Mucosa of gallbladder (tissue), 1 donor: ENCODE measurements around the gene FNDC5. TPM values are rescaled to one million over a fixed set of nuclear protein-coding genes. Genes with fewer than 3 reads are reported as not detected.
A peak's percentile ranks its signal among the peaks of the same experiment; 100 is the strongest.

Source experiments
- DNase-seq: peaks from one replicate; pipeline ENCODE4 v3.0.0-alpha.2; 2020; ENCODE audit warnings: low spot score
- total RNA-seq: library from RNA; stranded (reverse); gene quantifications from one replicate; pipeline ENCODE4 v1.2.1, GENCODE V29; 2021
- donor health status: DM: no; HTN: no; CAD: no.

Gene FNDC5
- total RNA-seq, 1 donor from 2014 or later, result 8.4 TPM

DNA sequence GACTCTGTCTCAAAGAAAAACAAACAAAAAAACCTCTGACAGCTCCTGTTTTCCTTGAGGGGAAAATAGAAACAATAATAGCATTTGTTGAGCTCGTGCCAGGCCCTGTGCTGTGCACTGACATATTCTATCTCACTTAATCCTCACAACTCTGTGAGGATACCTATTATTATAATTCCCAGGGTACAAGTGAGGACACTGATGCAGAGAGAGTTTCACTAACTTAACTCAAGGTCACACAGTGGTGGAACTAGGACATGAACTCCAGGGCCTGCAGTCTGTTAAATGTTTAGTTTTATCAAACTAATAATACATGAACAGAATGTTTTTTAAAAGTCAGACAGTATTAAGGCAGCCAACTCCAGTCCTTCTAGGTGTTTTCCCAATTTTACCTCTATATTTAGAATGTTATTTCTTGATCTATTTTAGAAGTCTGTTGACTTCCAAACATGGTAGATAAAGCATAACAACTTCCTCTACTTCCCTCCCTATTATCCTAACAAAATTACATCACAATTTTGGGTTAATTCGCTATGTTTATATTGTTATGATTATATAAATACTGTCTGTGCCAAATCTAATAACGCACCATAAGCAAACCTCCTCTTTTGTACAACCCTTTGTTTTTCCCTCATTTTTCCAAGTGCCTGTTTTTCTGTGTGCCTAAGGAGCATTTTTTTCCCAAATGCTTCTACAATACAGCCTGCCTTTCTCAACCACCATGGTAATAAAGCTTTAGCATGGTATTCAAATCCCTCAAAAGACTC lies 4.9 kb downstream of the FNDC5 start:
- no peak for DNase-seq

DNA sequence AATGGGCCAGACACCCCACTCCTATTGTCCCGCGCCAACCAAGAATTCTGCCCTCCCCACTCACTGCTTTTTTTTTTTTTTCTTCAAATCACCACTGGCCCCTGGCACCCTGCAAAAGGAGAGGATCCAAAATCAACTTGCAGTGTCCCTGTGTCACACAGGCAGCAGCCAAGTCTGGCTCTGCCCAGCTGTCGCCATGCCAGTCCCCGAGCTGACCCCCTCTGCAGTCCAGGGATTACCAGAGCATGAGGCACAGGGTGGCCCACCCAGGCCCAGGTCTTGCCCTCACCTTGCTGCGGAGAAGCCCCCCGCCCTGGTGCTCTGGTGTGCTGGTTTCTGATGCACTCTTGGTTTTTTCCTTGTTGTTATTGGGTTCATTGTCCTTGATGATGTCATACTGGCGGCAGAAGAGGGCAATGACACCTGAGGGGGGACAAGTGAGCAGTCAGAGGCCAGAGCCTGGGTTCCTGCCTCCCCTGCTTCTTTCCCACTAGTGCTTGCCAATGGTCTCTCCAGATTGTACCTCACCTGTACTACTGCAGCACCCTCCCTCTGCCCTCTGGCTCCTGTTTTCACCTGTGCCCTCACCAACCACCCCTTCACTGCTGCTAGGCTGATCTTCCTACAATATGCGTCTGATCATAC lies 6.2 kb downstream of the FNDC5 start:
- no peak for DNase-seq

- no peak for DNase-seq
Measured at GRCh38 chr1:32863881-32864245, 6.8 kb downstream of the FNDC5 start.

GRCh38 chr1:32863218-32863880 lies 7.4 kb downstream of the FNDC5 start:
- DNase-seq, result no peak

GRCh38 chr1:32861904-32862695 lies 8.6 kb downstream of the FNDC5 start:
- no peak for DNase-seq

DNA sequence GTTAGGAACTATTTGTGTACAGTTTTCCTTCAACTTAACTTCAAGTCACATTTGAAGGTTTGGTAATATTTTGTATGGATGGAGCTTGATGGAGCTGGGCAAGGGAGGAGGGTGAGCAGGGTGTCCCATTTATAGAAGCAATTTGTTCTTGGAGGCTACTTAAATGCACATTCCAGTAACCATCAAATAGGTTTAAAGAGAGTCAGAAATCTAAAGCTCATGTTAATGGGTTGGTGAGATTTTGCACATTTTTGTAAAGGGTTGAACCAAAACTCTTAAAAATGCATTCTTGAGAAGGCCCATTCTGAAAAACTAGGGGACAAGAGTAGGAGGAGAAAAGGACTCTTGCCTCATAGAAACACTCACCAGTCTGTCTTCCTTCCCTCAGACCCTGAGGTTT lies 10.1 kb downstream of the FNDC5 start:
- no peak for DNase-seq

- no peak for DNase-seq
Measured at GRCh38 chr1:32859915-32860314, 10.8 kb downstream of the FNDC5 start.

- no peak for DNase-seq
Measured at GRCh38 chr1:32858791-32859190, 11.9 kb downstream of the FNDC5 start.

- DNase-seq, result no peak
Measured at GRCh38 chr1:32858136-32858535, 12.6 kb downstream of the FNDC5 start.

DNA sequence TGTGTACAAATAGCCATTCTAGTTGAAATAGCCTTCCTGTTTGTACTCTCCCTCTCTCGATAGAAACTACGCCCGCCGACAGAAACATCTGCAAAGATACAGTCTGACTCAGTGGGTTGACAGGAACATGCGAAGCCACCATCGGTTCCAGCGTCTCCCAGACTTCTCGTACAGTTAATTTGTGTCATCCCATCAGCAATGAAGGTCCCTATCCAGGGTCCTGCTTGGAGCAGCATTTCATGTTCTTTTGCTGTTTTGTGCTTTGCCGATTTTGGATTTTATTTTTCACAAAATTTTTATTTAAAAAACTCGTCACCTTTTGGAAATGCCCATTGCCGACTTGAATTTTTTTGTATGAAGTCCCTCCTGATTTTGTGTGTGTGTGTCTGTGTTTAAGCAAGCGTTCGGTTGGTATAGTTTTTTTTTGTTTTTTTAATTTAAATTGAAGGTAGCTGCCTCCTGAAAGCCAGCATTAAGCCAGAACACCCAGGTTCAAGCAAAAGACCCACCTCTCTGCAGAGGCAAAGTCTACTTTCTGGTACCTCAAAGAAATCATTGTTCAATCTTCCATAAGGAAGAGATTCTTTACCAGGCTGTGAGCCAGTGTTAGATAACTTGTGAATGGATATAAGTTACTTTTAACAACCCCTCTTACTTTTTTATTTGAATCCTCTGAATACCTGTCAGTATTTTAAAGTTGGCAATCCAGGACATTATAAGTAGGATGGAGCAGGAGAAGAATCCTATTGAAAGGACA lies 14.7 kb downstream of the FNDC5 start:
- no peak for DNase-seq

DNA sequence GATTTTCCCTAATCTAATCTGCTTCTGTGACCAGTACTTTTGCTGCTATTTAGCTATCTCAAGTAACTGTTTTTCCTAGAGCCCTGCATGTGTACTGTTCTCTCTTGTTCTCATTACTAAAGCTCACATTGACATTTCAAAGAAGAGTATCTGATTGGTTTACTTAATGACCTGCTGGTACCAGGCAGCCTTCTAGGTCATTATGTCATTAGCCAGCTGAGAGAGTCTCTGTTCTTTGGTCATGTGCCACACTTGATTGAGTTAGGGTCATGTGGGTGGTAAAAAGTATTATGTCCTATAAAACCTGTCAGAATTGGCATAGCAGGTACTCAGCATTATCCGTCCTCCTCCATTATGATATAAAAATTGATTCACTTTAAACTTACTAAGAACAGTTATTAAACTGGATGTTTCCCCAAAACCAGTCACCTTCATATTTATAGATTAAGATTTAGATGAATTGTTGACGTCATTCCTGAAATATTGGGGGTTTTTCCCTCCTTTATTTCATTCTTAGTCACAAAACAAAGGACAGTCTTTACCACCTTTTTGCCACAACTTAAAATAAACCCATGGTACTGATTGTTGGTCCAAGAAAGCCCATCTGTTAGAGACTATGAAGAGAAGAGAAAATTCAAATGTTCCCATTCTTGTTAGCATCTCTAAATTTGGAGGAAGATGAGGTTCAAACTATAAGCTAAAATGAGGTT lies 22.2 kb downstream of the FNDC5 start:
- no peak for DNase-seq

DNA sequence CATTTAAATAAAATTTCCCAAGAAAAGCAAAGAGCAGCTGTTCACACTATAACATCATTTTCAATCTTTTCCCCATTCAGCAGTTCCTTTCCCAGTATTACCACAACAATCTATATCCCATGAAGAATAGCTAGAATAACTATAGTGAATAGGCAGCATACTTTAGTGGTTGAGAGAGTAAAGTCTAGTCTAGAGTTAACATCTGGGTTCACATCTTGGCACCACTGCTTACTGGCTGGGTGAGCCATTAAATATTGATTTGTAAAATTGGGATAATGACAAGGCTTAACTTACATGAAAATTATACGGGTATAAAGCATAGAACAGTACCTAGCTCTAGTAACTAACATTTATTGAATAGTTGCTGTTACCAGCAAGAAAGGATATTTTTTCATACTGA lies 38.8 kb downstream of the FNDC5 start:
- no peak for DNase-seq

DNA sequence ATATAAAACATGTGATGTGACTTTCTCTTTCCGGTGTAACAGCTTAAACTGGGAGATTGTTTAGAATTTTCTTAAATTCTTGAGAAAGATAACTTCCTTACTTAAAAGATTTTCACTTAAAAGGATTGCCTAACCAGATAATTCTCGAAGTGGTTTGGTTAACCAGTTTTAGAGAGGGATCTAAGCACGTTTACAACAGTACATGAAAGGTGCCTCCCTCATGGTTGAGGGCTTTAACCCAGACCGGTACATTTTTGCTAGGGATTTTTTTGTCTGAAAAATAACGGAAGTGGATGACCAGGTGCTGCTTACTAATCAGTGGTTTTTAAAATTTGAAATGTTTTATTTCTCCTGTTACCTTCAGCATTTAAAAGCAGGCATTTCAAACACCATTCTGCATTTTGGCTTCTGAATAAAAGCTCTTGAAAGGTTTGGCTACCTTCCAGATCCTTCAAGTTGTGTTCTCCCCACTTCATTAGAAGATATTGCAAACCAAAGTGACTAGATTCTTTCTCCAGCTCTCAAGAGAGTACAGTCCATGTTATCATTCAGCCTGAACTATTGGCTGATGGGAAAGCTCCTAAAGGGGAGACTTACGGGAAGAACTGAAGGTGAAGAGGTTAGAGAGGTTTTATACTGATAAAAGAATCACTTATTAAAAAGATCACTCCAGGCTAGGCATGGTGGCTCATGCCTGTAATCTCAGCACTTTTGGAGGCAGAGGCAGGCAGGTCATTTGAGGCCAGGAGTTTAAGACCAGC lies 40.4 kb downstream of the FNDC5 start:
- no peak for DNase-seq

DNA sequence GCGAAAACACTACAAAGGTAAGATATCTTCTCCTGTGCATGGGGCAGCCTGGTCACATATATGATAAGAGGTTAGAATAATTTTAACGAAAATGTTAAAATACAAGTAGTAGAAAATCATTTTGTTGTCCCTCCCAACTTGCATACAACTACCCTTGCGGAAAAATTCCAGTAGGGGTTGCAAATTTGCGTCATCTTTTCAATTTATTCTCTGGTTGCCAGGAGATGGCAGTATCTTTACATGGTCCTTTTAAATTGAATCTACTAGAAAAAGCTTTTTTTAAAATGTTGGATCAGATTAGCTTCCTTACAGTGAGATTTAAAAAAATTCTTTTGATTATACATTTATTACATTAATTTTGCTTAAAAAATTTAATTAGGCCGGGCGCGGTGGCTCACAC lies 42.4 kb downstream of the FNDC5 start:
- DNase-seq, result no peak

DNA sequence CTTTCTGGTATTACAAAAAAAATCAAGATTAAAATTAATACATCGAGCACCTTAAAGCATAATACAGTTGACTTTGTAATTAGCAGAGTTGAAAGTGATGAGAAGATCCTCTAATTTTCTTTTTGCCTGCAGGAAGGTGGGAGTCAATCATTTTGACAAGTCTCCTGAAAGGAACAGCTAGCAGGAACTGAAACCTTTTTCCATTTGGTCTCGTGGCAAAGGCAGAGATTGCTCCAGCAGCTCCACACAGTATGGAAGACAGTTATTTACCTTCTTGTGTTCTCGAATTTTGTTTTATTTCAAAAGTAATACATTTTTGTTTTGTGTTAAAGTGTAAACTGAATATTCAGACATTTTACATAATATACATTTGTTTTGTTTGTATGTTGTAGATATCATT lies 45.5 kb downstream of the FNDC5 start:
- no peak for DNase-seq

DNA sequence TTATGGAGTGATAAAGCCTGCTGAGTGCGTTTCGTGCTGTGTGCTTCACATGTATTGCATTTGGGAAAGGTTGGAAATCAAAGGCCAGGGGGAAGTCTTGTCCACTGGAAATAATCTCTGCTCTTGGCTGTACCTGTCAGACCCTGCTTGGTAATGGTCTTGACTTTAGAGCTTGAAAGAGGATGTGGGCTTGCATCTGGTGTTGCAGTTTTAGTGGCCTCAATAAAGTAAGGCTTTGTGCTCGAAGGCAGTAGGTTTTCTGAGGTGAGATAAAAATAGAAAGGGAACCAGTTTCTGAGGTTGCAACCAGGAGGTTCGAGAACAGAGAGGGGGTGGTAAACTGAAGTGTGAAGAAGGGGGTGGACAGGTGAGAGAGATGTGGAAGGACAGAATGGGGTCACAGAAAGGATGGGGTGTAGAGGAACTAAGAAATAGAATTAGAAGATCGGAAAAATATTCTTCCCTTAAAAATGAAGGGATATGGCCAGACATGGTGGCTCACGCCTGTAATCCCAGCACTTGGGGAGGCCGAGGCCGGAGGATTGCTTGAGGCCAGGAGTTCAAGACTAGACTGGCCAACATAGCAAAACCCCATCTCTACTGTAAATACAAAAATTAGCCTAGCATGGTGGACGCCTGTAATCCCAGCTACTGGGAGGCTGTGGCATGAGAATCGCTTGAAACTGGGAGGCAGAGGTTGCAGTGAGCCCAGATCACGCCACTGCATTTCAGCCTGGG lies 51.7 kb downstream of the FNDC5 start:
- DNase-seq, result no peak

DNA sequence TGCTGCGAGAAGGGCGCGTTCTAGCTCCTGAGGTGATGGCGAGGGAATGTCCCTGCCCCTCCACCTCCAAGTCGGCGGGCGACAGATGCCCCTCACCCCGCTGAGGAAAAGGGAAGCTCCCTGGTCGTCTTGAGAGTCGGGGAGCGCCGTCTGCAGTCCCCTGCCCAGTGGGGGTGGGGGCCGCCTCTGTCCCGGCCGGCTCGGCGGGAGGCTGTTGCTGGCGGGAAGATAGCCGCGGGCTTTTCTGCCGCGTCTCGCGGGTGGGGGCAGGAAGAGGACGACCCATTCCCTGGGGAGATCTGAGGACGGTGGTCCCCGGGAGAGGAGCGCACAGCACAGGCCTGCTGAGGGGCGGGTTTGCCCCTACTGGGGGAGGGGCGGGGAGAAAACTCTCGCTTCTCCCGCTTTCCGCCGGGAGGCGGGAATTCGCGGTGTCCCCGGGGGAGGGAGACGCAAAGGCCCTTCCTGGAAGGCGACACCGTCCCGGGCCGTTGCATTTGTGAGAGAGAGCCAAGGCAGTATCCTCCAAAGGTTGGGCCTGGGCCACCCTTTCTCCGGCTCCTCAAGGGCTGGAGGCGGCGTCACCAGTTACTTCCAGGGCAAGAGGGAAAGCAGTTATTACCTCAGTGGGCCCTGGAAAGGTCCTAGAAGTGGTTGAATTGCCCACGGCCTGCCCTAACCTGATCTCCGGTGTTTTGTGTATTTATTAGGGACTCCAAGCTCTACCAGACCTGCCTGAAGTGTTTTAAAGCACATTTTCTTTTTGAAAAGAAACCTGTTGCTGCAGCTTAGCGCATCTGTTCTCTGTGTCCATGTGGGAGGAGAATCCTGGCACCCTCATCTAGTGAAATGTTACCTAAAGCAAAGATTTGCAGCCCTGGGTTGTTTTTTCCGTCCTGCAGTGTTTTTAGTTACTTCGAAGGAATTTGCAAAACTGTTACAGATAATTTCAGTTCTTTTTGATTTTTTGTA lies 52.6 kb downstream of the FNDC5 start:
- peak; percentile 40 for DNase-seq

DNA sequence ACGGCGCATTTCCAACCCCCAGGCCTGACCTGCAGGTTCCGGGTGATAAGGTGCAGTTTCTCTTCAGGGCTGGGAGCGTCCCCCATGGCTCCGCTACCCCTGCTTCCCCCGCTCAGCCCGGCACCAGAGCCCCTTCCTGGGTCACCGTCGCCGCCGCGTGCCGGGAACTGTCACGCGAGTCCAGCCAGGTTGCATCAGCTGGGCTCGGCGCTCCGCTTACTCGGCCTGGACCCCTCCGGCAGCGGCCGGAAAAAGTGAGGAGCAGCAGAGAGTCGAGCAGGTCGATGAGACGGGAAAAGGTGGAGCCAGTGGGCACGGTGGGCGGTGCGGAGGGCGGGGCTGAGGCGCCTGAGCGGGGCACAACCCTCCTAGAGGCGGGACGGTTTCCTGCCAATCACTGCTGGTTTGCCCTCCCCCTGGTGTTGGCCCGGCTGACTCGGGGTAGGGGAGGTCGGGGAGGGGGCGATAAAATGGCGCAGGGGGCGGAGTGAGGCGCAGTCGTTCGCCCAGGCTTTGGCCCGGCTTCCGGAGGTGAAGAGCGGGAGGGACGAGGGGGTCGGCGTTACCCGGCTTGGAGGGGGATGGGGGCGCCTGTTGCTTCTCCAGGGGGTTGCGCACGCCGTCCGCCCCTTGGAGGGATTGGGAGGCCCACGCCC lies 53.4 kb downstream of the FNDC5 start, which contains the start of the genes S100PBP and YARS1:
S100PBP (plus strand) TSS at position 495 of the 656 bp plus-strand sequence. CDS start 8,447 bp downstream, outside the sequence.
YARS1 (minus strand) TSS at position 200 of the 656 bp plus-strand sequence; CDS start at position 86, 114 bp downstream.
- DNase-seq, result peak; percentile 99
